MM.1S (cell line): Measurements from ENCODE around the gene MAP3K4.

Experiments used
- DNase-seq: peaks from one replicate; pipeline ENCODE4 v3.0.0-alpha.2; 2015
- H2AFZ ChIP-seq: fragments of 300-600 bp; sonication (generic); 2 replicates; pipeline ENCODE4 v1.6.0; 2016; ENCODE audit warnings: antibody characterized with exemption, low read length
- H3F3A ChIP-seq: fragments of 300-600 bp; sonication (generic); 2 replicates; pipeline ENCODE4 v1.6.1; 2016; ENCODE audit warnings: mild to moderate bottlenecking, antibody characterized with exemption, low read length, moderate library complexity, mixed read lengths; ENCODE audit not compliant: insufficient read depth
- H3K27ac ChIP-seq: fragments of 300-600 bp; sonication (generic); 2 replicates; pipeline ENCODE4 v1.5.1; 2016; ENCODE audit warnings: mild to moderate bottlenecking, low read length
- H3K27me3 ChIP-seq: fragments of 300-600 bp; sonication (generic); replicated peaks from 2 replicates; pipeline ENCODE4 v1.6.0; 2016; ENCODE audit warnings: low read length; ENCODE audit not compliant: insufficient read depth
- H3K36me3 ChIP-seq: fragments of 300-600 bp; sonication (generic); replicated peaks from 2 replicates; pipeline ENCODE4 v1.6.1; 2016; ENCODE audit warnings: mild to moderate bottlenecking, low read length, mixed read lengths; ENCODE audit not compliant: insufficient read depth
- H3K4me1 ChIP-seq: fragments of 300-600 bp; sonication (generic); 2 replicates; pipeline ENCODE4 v1.6.1; 2016; ENCODE audit warnings: low read length, mixed read lengths
- H3K4me2 ChIP-seq: fragments of 300-600 bp; sonication (generic); 2 replicates; pipeline ENCODE4 v1.6.0; 2016; ENCODE audit warnings: low read depth, low read length
- H3K4me3 ChIP-seq: fragments of 300-600 bp; sonication (generic); 2 replicates; pipeline ENCODE4 v1.5.1; 2016; ENCODE audit warnings: low read length, mixed read lengths
- H3K79me2 ChIP-seq: fragments of 300-600 bp; sonication (generic); 2 replicates; pipeline ENCODE4 v1.6.1; 2016; ENCODE audit warnings: mixed run types, low read length, mixed read lengths
- H3K9ac ChIP-seq: fragments of 300-600 bp; sonication (generic); 2 replicates; pipeline ENCODE4 v1.6.1; 2016; ENCODE audit warnings: low read length, mixed read lengths
- H3K9me2 ChIP-seq: fragments of 300-600 bp; sonication (generic); replicated peaks from 2 replicates; pipeline ENCODE4 v1.6.1; 2016; ENCODE audit warnings: mild to moderate bottlenecking, low read length, mixed read lengths; ENCODE audit not compliant: insufficient read depth
- H3K9me3 ChIP-seq: fragments of 300-600 bp; sonication (generic); replicated peaks from 2 replicates; pipeline ENCODE4 v1.6.1; 2016; ENCODE audit warnings: mild to moderate bottlenecking, low read length, mixed read lengths; ENCODE audit not compliant: insufficient read depth
- H4K20me1 ChIP-seq: fragments of 300-600 bp; sonication (generic); 2 replicates; pipeline ENCODE4 v1.6.1; 2016; ENCODE audit warnings: mild to moderate bottlenecking, low read length, moderate library complexity, mixed read lengths; ENCODE audit not compliant: insufficient read depth
- EZH2 ChIP-seq: fragments of 300-600 bp; sonication (generic); optimal IDR thresholded peaks from 2 replicates; pipeline ENCODE3; 2017; ENCODE audit warnings: low read depth, mild to moderate bottlenecking, antibody characterized with exemption, low read length, mixed read lengths
- EZH2phosphoT487 ChIP-seq: fragments of 300-600 bp; sonication (generic); IDR thresholded peaks from 2 replicates; pipeline ENCODE4 v1.6.1; 2018; ENCODE audit warnings: antibody characterized with exemption, low read length
- TF ChIP-seq, protein P1 (sequence below): fragments of 300-600 bp; sonication (generic); IDR thresholded peaks from 2 replicates; pipeline ENCODE4 v1.5.1; 2016; ENCODE audit warnings: antibody characterized with exemption, low read length, mixed read lengths

MAP3K4 gene

DNA sequence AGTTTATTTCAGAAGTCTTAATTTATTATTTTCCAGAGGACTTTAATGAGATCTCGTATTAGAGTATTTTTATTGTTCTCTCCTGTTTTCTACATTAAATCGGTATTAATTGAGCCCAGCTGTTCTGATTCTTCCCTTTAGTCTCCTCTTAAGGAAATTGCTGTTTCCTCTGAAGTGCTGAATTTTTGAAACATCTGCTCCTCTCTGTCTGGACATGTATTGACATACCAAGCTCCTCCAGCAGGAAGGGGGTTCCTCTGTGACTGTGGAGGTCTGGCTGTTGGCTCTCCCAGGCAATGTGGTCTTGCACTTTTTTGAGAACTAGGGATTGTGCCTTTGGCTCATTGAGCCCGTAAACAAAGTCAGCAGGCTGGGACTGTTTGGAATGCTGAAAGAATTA is 74.9 kb downstream of the MAP3K4 start:
- Histone ChIP-seq H3K9ac (no peak overlapping the region), H3K4me3 (no peak overlapping the region), H2AFZ (no peak overlapping the region), H4K20me1 (no peaks in the 10 kb centered on the region), H3K27ac (no peak overlapping the region), H3K27me3 (no peaks in the 10 kb centered on the region), H3K9me2 (no peaks in the 10 kb centered on the region), H3K36me3 (no peaks in the 10 kb centered on the region), H3K9me3 (no peaks in the 10 kb centered on the region), H3K4me2 (no peak overlapping the region), H3F3A (no peaks in the 10 kb centered on the region), H3K4me1 (no peaks in the 10 kb centered on the region), H3K79me2 (no peaks in the 10 kb centered on the region)
- no peak for TF ChIP-seq EZH2
- TF ChIP-seq, protein P1, sequence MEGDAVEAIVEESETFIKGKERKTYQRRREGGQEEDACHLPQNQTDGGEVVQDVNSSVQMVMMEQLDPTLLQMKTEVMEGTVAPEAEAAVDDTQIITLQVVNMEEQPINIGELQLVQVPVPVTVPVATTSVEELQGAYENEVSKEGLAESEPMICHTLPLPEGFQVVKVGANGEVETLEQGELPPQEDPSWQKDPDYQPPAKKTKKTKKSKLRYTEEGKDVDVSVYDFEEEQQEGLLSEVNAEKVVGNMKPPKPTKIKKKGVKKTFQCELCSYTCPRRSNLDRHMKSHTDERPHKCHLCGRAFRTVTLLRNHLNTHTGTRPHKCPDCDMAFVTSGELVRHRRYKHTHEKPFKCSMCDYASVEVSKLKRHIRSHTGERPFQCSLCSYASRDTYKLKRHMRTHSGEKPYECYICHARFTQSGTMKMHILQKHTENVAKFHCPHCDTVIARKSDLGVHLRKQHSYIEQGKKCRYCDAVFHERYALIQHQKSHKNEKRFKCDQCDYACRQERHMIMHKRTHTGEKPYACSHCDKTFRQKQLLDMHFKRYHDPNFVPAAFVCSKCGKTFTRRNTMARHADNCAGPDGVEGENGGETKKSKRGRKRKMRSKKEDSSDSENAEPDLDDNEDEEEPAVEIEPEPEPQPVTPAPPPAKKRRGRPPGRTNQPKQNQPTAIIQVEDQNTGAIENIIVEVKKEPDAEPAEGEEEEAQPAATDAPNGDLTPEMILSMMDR = no peak
- TF ChIP-seq EZH2phosphoT487 = no peak
- DNase-seq = no peak

GRCh38 chr6:161067749-161068148 is 76.2 kb downstream of the MAP3K4 start:
- no peak overlapping the region for H3K9ac ChIP-seq
- H3F3A ChIP-seq = no peaks in the 10 kb centered on the region
- no peaks in the 10 kb centered on the region for H3K79me2 ChIP-seq
- no peaks in the 10 kb centered on the region for H3K27me3 ChIP-seq
- no peak for TF ChIP-seq EZH2
- TF ChIP-seq EZH2phosphoT487 = no peak
- TF ChIP-seq, protein P1 = no peak
- H3K4me3 ChIP-seq = no peak overlapping the region
- no peaks in the 10 kb centered on the region for H3K36me3 ChIP-seq
- H2AFZ ChIP-seq = no peak overlapping the region
- no peak overlapping the region for H3K4me2 ChIP-seq
- no peaks in the 10 kb centered on the region for H3K4me1 ChIP-seq
- H3K9me2 ChIP-seq = no peaks in the 10 kb centered on the region
- no peak overlapping the region for H3K27ac ChIP-seq
- no peaks in the 10 kb centered on the region for H3K9me3 ChIP-seq
- H4K20me1 ChIP-seq = no peaks in the 10 kb centered on the region
- no peak for DNase-seq

DNA sequence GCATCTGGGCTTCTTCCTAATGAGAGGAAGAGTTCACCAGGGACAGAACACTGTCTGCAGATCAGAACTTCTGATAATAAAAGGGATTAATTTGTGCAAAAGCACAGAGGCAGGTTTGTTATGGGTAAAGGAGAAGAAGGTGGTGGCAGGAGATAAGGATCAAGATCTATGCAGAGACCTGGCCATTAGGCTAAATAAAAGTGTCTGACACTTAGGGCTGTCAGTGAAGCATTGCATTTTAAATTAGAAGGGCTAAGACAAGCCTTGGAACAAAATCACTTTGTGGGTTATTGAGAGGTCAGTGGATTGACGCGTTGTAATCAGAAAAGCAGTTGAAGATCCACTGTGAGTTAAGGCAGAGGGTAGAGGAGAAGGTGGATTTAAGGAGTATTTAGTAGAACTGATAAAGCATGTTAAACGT is 76.8 kb downstream of the MAP3K4 start:
- TF ChIP-seq EZH2phosphoT487 (no peak), EZH2 (no peak)
- TF ChIP-seq, protein P1 = no peak
- H3K27me3 ChIP-seq = no peaks in the 10 kb centered on the region
- no peak overlapping the region for H2AFZ ChIP-seq
- no peaks in the 10 kb centered on the region for H4K20me1 ChIP-seq
- H3K9ac ChIP-seq = no peak overlapping the region
- H3K9me3 ChIP-seq = no peaks in the 10 kb centered on the region
- H3K9me2 ChIP-seq = no peaks in the 10 kb centered on the region
- no peaks in the 10 kb centered on the region for H3K36me3 ChIP-seq
- H3K4me1 ChIP-seq = no peaks in the 10 kb centered on the region
- H3K27ac ChIP-seq = no peak overlapping the region
- H3K4me2 ChIP-seq = no peak overlapping the region
- H3F3A ChIP-seq = no peaks in the 10 kb centered on the region
- no peak for DNase-seq
- no peaks in the 10 kb centered on the region for H3K79me2 ChIP-seq
- no peak overlapping the region for H3K4me3 ChIP-seq
